Measurements from ENCODE around the gene MYLK4. TPM values are rescaled to one million over a fixed set of nuclear protein-coding genes. Genes with fewer than 3 reads are reported as not detected.

MYLK4 gene
- polyA plus RNA-seq, 1 experiment = 0.21 TPM

DNA sequence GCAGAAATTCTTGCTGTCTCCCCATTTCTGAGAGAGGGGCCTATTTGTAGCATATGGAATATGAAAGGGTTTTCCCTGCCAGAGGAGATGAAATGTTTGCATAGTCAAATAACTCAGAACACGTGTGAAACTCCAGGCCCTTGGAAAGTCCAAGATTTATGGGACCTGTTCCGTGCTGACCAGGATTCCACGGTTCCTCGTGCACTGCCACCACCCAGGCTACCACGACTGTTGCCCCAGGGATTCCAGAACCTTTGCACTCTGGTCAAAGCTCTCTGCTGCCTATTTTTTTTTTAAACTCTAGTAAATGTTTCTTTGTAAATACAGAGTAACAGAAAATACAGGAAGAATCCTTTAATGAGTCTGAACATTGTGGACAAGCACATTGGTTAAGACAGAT lies 35.0 kb downstream of the MYLK4 start:
- ChIA-PET CTCF (interaction anchor here (1.3 to 1.4 kb wide), 3 partner anchors 10 to 34 kb away, joined by 3 to 4 read pairs (median 3); no protein-coding TSS in a partner anchor), POLR2A (no interaction called here)
- DNase-seq (ENCODE audit: low read depth) = no peak

GRCh38 chr6:2714111-2714895 lies 36.4 kb downstream of the MYLK4 start:
- Histone ChIP-seq H3K36me3 (ENCODE audit: control insufficient read depth, insufficient read depth, low read length) (no peaks in the 10 kb centered on the region), H3K4me3 (ENCODE audit: low read depth, low read length) (no peak overlapping the region), H3K27me3 (ENCODE audit: control insufficient read depth, insufficient read depth, low read length) (no peaks in the 10 kb centered on the region)
- ChIA-PET CTCF (interaction anchor here (0.7 to 0.9 kb wide), 2 partner anchors 36 to 970 kb away, joined by 3 read pairs; no protein-coding TSS in a partner anchor), POLR2A (no interaction called here)
- DNase-seq (ENCODE audit: low read depth) = peak; percentile 56
- TF ChIP-seq, protein P1, sequence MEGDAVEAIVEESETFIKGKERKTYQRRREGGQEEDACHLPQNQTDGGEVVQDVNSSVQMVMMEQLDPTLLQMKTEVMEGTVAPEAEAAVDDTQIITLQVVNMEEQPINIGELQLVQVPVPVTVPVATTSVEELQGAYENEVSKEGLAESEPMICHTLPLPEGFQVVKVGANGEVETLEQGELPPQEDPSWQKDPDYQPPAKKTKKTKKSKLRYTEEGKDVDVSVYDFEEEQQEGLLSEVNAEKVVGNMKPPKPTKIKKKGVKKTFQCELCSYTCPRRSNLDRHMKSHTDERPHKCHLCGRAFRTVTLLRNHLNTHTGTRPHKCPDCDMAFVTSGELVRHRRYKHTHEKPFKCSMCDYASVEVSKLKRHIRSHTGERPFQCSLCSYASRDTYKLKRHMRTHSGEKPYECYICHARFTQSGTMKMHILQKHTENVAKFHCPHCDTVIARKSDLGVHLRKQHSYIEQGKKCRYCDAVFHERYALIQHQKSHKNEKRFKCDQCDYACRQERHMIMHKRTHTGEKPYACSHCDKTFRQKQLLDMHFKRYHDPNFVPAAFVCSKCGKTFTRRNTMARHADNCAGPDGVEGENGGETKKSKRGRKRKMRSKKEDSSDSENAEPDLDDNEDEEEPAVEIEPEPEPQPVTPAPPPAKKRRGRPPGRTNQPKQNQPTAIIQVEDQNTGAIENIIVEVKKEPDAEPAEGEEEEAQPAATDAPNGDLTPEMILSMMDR (IDR thresholded peaks at IDR 0.05; ENCODE audit: insufficient read depth, low read depth, low read length) = peak; percentile 18; the same call in 1 of the 2 replicates

More for the DNA sequence above, 35.0 kb downstream of the MYLK4 start:
- no peaks in the 10 kb centered on the region for H3K36me3 ChIP-seq (ENCODE audit: control insufficient read depth, insufficient read depth, low read length)
- no peaks in the 10 kb centered on the region for H3K27me3 ChIP-seq (ENCODE audit: control insufficient read depth, insufficient read depth, low read length)
- TF ChIP-seq, protein P1 (IDR thresholded peaks at IDR 0.05; ENCODE audit: insufficient read depth, low read depth, low read length) = no peak
- H3K4me3 ChIP-seq (ENCODE audit: low read depth, low read length) = no peak overlapping the region

- Histone ChIP-seq H3K36me3 (ENCODE audit: control insufficient read depth, insufficient read depth, low read length) (no peaks in the 10 kb centered on the region), H3K27me3 (ENCODE audit: control insufficient read depth, insufficient read depth, low read length) (no peaks in the 10 kb centered on the region), H3K4me3 (ENCODE audit: low read depth, low read length) (no peak overlapping the region)
- DNase-seq (ENCODE audit: low read depth) = no peak
- POLR2A ChIA-PET = no interaction called here
- TF ChIP-seq, protein P1 (IDR thresholded peaks at IDR 0.05; ENCODE audit: insufficient read depth, low read depth, low read length) = no peak
- CTCF ChIA-PET = interaction anchor here (0.7 to 0.9 kb wide), 2 partner anchors 37 to 970 kb away, joined by 3 read pairs; no protein-coding TSS in a partner anchor
Observed at GRCh38 chr6:2713473-2714110, 37.1 kb downstream of the MYLK4 start.

- CTCF ChIA-PET = interaction anchor here (1.8 kb wide), 1 partner anchor 38 kb away, joined by 4 read pairs; the partner anchor contains the start of gene MYLK4
- POLR2A ChIA-PET = no interaction called here
- H3K36me3 ChIP-seq (ENCODE audit: control insufficient read depth, insufficient read depth, low read length) = no peaks in the 10 kb centered on the region
- no peak overlapping the region for H3K4me3 ChIP-seq (ENCODE audit: low read depth, low read length)
- no peaks in the 10 kb centered on the region for H3K27me3 ChIP-seq (ENCODE audit: control insufficient read depth, insufficient read depth, low read length)
- no peak for DNase-seq (ENCODE audit: low read depth)
- TF ChIP-seq, protein P1 (IDR thresholded peaks at IDR 0.05; ENCODE audit: insufficient read depth, low read depth, low read length) = no peak
Observed at GRCh38 chr6:2712102-2712501, 38.6 kb downstream of the MYLK4 start.

DNA sequence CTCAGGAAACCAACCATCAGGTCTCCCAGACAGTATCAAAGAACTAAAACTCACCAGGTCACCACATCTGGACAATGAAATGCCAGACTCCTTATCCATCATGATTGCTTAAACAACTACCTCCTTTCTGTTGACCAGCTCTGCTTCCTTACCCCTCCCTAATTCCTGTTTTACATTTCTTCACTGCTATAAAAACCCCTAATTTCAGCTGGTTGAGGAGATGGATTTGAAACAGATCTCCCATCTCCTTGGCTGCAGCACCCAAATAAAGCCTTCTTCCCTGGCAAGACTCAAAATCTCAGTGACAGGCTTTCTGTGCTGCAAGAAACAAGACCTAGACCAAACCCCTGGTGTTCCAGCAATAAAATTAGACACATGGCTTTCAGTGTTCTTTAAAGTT lies 40.3 kb downstream of the MYLK4 start:
- CTCF ChIA-PET = interaction anchor here (1.3 to 1.7 kb wide), 2 partner anchors 9 to 1114 kb away, joined by 3 to 5 read pairs; no protein-coding TSS in a partner anchor
- no peak overlapping the region for H3K4me3 ChIP-seq (ENCODE audit: low read depth, low read length)
- DNase-seq (ENCODE audit: low read depth) = no peak
- H3K27me3 ChIP-seq (ENCODE audit: control insufficient read depth, insufficient read depth, low read length) = no peaks in the 10 kb centered on the region; the same call in 1 of the 2 replicates
- no peaks in the 10 kb centered on the region for H3K36me3 ChIP-seq (ENCODE audit: control insufficient read depth, insufficient read depth, low read length)
- POLR2A ChIA-PET = no interaction called here
- TF ChIP-seq, protein P1 (IDR thresholded peaks at IDR 0.05; ENCODE audit: insufficient read depth, low read depth, low read length) = no peak
